ENCODE data around the gene PRDX5. TPM values are rescaled to one million over a fixed set of nuclear protein-coding genes. Genes with fewer than 3 reads are reported as not detected.
A peak's percentile ranks its signal among the peaks of the same experiment; 100 is the strongest.

Gene PRDX5
- total RNA-seq, 1 donor from 2014 or later = 357 TPM

DNA sequence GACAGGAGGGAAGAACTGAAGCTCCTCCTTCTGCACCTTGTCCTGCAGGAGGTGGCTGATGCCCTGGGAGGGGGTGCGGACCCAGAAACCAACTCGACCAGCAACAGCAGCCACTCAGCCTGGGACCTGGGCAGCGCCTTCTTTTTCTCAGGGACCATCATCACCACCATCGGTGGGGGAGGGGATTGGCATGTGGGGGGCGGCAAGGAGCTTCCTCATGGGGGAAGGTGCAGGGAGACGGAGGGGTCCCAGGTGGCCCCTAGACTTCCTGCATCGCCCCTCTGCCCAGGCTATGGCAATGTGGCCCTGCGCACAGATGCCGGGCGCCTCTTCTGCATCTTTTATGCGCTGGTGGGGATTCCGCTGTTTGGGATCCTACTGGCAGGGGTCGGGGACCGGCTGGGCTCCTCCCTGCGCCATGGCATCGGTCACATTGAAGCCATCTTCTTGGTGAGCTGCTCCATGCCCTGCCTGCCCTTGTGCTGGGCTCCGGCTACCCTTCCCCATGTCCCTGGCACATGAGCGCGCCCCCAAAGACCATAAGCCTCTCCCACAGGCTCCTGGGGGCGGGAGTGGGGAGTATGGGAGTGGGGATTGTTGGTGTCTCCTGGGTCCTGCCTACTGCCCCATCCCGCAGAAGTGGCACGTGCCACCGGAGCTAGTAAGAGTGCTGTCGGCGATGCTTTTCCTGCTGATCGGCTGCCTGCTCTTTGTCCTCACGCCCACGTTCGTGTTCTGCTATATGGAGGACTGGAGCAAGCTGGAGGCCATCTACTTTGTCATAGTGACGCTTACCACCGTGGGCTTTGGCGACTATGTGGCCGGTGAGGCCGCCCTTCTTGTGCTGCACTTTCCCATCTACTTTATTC, 20.9 kb upstream of the PRDX5 start:
- H3K4me3 ChIP-seq (ENCODE audit: low read depth, low read length) = no peak overlapping the region
- no peak for DNase-seq (ENCODE audit: low read depth)
- TF ChIP-seq, protein P1, sequence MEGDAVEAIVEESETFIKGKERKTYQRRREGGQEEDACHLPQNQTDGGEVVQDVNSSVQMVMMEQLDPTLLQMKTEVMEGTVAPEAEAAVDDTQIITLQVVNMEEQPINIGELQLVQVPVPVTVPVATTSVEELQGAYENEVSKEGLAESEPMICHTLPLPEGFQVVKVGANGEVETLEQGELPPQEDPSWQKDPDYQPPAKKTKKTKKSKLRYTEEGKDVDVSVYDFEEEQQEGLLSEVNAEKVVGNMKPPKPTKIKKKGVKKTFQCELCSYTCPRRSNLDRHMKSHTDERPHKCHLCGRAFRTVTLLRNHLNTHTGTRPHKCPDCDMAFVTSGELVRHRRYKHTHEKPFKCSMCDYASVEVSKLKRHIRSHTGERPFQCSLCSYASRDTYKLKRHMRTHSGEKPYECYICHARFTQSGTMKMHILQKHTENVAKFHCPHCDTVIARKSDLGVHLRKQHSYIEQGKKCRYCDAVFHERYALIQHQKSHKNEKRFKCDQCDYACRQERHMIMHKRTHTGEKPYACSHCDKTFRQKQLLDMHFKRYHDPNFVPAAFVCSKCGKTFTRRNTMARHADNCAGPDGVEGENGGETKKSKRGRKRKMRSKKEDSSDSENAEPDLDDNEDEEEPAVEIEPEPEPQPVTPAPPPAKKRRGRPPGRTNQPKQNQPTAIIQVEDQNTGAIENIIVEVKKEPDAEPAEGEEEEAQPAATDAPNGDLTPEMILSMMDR (conservative IDR thresholded peaks at IDR 0.05; ENCODE audit: low read depth, low read length) = no peak

- TF ChIP-seq, protein P1 (conservative IDR thresholded peaks at IDR 0.05; ENCODE audit: low read depth, low read length) = no peak
- no peak for DNase-seq (ENCODE audit: low read depth)
- no peak overlapping the region for H3K4me3 ChIP-seq (ENCODE audit: low read depth, low read length)
These were observed 20.1 kb upstream of the PRDX5 start for GRCh38 chr11:64297699-64298358.

- TF ChIP-seq, protein P1 (conservative IDR thresholded peaks at IDR 0.05; ENCODE audit: low read depth, low read length) = no peak
- DNase-seq (ENCODE audit: low read depth) = no peak
- peak overlapping the region; percentile 38 for H3K4me3 ChIP-seq (ENCODE audit: low read depth, low read length)
These were observed 18.7 kb upstream of the PRDX5 start for GRCh38 chr11:64298966-64299846.

DNA sequence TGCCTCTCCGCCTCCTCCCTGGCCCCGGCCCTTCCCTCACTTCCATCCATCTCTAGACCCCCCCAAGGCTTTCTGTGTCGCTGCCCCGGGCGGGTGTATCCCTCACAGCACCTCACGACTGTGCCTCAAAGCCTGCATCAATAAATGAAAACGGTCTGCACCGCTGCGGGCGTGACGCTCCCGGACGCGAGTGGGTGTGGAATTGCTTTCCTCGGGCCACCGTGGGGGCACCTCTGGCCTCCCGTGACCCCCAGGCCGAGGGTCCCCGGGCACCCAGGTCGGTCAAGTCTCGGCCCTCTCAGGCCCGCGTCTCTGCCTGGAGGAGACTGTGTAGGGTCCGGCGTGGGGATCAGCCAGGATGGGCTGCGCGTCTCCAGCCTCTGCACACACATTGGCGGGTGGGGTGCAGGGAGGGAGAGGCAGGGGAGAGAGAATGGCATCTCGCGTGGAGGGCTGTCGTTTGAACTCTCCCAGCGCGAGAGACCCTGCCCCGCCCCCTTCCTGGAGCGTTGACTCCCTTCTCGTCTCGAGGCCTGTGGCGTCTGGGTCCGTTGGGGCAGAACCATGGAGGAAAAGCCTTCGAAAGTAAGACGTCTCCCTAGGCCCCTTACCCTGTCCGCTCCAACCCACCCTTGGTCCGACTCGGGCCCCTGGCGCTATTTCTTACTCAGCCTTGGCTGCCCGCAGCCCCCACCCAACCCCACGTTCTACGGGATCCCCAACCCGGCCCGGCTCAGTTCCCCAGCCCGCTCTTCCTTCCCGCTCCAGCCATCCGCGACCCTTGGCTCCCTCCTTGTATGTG, 17.9 kb upstream of the PRDX5 start, which contains the start of gene CATSPERZ:
TSS of gene CATSPERZ (plus strand) at position 512 of the 802 bp plus-strand sequence. CDS start at position 565, 53 bp downstream.
- DNase-seq (ENCODE audit: low read depth) = no peak
- TF ChIP-seq, protein P1 (conservative IDR thresholded peaks at IDR 0.05; ENCODE audit: low read depth, low read length) = no peak
- H3K4me3 ChIP-seq (ENCODE audit: low read depth, low read length) = peak within 1 kb of the TSS; percentile 45

DNA sequence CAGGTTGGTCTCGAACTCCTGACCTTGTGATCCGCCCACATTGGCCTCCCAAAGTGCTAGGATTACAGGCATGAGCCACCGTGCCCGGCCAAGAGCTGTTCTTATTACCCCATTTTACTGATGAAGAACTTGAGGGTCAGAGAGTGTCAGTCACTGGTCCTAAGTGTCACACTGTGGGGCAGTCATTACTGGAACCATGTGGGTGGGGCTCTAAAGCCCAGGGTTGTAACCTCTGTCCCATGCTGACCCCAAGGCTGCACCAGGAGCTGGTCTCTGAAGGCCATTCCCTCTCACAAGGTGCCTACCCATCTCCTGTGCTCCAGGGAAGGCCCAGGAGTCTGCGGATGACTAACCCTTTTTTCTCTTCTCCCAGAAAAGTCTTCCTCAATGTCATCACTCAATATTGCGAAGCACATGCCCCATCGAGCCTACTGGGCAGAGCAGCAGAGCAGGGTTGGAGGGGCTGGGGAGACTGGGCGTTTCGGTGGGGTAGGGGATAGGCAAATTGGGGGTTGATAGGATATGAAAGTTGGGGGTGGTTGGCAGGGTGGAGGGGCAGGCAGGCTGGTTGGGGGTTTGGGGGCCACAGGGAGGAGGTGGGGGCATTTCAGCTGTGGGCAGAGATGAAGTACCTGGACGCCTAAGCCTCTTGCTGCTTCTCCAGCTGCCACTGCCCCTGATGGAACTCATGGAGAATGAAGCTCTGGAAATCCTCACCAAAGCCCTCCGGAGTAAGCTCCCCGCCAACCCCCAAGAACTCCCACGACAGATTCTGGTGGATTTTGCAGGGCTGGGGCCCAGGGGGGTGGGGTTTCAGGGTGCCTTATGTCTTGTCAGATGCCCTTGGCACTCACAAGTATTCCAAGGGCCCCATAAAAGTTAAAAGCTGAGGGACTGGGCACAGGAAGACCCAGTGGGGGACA, 14.6 kb upstream of the PRDX5 start:
- no peak for DNase-seq (ENCODE audit: low read depth)
- TF ChIP-seq, protein P1 (conservative IDR thresholded peaks at IDR 0.05; ENCODE audit: low read depth, low read length) = no peak
- H3K4me3 ChIP-seq (ENCODE audit: low read depth, low read length) = no peak overlapping the region

Measured in epithelial cell of proximal tubule (primary cell).